ENCODE measurements around the gene WNT9B.

- TF ChIP-seq SMC3 (conservative IDR thresholded peaks at IDR 0.05; ENCODE audit: poor library complexity) (no peak), EP300 (conservative IDR thresholded peaks at IDR 0.05; ENCODE audit: poor library complexity, severe bottlenecking) (no peak), TAF1 (IDR thresholded peaks at IDR 0.05; ENCODE audit: low read depth) (no peak), POLR2AphosphoS5 (IDR thresholded peaks at IDR 0.05) (no peak)
Observed at GRCh38 chr17:46869975-46870803, 18.8 kb downstream of the WNT9B start.
